A549 (cell line): ENCODE results near the gene F2.

ENCODE experiments used
- CTCF ChIP-seq: fragments of >200 bp; sonication (Bioruptor Twin); formaldehyde crosslinking; IDR thresholded peaks from 3 replicates; pipeline ENCODE4 v1.5.1; 2016
- POLR2A ChIP-seq: IDR thresholded peaks from 2 replicates; pipeline ENCODE4 v1.6.1; 2012; ENCODE audit warnings: mild to moderate bottlenecking, low read length

DNA sequence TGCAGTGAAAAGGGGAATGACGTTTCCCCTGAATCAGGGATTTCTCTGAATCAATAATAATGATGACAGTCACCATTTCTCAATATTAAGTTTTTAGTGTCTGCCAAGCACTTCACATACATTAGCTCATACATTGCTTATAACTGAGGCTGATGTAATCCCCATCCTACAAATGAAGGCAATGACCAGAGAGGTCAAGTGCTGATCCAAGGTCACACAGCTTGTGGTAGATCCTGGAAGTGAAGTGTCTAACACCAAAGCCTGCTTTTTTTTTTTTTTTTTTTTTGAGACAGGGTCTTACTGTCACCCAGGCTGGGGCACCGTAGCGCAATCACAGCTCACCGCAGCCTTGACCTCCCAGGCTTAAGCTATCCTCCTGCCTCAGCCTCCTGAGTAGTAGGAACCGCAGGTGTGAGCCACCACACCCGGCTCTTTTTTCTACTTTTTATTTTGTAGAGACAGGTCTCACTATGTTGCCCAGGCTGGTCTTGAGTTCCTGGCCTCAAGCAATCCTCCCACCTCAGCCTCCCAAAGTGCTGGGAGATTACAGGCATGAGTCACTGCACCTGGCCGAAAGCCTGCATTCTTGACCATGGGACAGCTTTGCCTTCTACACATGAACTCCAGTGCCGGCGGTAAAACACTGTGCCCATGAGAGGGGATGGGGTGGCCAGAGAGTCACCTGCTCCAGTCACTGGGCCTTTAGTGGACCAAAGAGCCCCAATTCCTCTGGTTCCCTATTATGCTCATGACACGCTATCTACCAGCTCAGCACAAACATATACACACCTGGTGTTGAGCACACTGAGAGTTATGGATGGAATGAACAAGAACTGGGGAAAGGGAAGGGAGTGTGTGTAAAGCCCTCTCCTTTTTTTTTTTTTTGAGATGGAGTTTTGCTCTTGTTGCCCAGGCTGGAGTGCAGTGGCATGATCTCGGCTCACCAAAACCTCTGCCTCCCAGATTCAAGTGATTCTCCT, 36.0 kb upstream of the F2 start:
- no peak for TF ChIP-seq CTCF
- TF ChIP-seq POLR2A: no peak
